IMR-90 (cell line): ENCODE measurements around the gene DYRK3. TPM values are rescaled to one million over a fixed set of nuclear protein-coding genes. Genes with fewer than 3 reads are reported as not detected.

Experiments used
- CTCF ChIP-seq: conservative IDR thresholded peaks from 2 replicates; pipeline ENCODE4 v1.5.1; 2012; ENCODE audit warnings: mild to moderate bottlenecking, low read depth, low read length, improper control_type of control experiment
- polyA plus RNA-seq, 3 experiments: library from polyadenylated mRNA; depleted of rRNA; stranded (reverse); fragments of >200 nt; gene quantifications; 2 replicates each; pipeline ENCODE4 v1.2.3, GENCODE V29; 2012; ENCODE audit warnings: low replicate concordance in 1 of 3
- total RNA-seq: library from RNA; depleted of rRNA; stranded (reverse); fragments of >200 nt; gene quantifications from 2 replicates; pipeline ENCODE4 v1.2.3, GENCODE V29; 2012

The DYRK3 gene
- total and polyA plus RNA-seq, 2 of the 4 experiments (the other 2 are of a cell fraction), result 5.5 to 22.0 TPM

- no peak for TF ChIP-seq CTCF
These were observed 16.9 kb downstream of the DYRK3 start (continued) for GRCh38 chr1:206651958-206652890.
